Mammary microvascular endothelial cell (primary cell): ENCODE results near the gene MT1A. TPM values are rescaled to one million over a fixed set of nuclear protein-coding genes. Genes with fewer than 3 reads are reported as not detected.

Experiments
- total RNA-seq: library from RNA; depleted of rRNA; stranded (reverse); fragments of >200 nt; gene quantifications from 2 replicates; pipeline ENCODE4 v1.2.3, GENCODE V29; 2015

Gene MT1A
- 14.0 and 20.5 TPM in 2 replicates for total RNA-seq

DNA sequence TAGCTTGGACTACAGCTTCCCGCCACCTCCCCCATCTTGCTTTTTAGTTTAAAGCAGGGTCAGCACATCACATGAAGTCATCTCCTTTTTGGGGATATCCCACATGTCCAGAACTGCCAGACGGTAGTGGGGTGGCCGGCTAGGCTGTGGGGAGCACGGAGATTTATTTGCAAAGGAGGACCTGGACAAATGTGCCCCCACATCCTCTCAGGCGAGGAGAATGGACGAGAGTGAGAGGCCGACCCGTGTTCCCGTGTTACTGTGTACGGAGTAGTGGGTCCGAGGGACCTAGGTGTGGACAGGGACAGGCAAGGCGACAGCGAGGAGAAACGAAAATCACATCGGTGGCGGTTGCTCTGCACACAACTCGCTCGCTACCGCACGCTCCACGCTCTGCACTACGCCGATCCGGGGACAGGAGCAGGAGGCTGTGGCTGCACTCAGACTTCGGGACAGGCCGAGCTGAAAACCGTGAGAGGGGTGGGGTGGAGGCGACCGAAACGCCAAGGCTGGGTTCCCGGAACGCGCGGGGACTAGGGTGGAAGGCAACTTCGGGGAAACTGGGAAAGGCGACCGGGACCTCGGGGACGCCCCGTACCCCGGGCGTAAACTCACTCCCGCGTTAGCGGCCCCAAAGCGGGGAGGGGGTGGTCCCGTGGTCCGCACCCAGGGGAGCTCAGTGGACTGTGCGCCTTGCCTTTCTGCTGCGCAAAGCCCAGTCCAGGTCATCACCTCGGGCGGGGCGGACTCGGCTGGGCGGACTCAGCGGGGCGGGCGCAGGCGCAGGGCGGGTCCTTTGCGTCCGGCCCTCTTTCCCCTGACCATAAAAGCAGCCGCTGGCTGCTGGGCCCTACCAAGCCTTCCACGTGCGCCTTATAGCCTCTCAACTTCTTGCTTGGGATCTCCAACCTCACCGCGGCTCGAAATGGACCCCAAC is at the start of gene MT1A:
Gene MT1A (plus strand): TSS at position 853 of the 937 bp plus-strand sequence. CDS start 73 bp downstream, at position 926.

DNA sequence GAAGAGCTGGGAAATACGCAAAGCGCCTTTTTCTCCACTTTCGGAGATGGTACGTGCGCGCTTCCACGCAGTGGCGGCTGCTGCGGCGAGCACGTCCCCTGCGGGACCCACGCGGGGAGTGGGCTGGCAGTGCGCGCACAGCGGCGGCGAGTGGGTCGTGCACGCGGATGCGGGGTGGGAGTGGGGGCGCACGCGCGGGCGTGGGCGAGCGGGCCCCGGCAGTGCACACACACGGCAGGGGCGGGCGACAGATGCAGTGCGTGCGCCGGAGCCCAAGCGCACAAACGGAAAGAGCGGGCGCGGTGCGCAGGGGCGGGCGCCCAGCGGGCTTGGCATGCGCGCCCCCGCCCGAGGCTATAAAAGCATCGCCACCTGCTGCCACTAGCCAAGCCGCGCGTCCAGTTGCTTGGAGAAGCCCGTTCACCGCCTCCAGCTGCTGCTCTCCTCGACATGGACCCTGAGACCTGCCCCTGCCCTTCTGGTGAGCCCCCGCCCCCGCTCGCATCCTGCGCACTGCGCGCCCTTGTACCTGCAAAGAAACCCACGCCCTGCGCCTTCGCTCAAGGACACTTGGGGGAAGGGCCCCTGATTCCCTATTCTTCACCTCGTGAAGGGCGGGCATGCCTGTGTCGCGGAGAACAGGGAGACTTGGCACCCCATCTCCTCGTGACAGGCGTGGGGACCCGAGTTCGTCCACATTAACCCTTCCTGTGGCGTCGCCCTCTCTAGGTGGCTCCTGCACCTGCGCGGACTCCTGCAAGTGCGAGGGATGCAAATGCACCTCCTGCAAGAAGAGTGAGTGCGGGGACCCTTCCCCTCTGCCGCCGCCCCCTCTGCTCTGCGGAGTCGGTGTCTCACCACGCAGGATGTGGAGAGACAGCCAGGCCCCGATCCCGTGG is 49.1 kb upstream of the MT1A start, which contains the start of gene MT3:
Gene MT3 (plus strand): TSS at position 388 of the 899 bp plus-strand sequence. CDS start 63 bp downstream, at position 451.

DNA sequence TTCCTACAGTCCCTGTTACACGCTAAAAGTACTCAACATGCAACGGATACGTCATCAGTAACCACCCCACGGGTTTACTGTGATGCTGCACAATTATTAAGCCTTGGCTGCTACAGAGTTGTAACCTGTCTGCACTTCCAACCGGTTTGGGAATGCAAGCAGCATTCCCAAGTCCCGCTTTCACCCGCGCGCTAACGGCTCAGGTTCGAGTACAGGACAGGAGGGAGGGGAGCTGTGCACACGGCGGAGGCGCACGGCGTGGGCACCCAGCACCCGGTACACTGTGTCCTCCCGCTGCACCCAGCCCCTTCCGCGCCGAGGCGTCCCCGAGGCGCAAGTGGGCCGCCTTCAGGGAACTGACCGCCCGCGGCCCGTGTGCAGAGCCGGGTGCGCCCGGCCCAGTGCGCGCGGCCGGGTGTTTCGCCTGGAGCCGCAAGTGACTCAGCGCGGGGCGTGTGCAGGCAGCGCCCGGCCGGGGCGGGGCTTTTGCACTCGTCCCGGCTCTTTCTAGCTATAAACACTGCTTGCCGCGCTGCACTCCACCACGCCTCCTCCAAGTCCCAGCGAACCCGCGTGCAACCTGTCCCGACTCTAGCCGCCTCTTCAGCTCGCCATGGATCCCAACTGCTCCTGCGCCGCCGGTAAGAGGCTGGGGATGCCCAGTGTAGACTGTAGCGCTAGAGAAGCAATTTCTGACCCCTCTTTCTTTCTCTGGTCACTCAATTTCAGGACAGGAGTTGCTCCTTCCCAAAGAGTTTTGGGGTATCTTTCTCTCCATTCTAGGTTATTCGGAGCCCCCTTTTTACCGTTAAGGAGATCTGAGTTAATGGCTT is 30.2 kb upstream of the MT1A start, which contains the start of gene MT2A:
Gene MT2A (plus strand): TSS at position 542 of the 833 bp plus-strand sequence. CDS start 72 bp downstream, at position 614.

DNA sequence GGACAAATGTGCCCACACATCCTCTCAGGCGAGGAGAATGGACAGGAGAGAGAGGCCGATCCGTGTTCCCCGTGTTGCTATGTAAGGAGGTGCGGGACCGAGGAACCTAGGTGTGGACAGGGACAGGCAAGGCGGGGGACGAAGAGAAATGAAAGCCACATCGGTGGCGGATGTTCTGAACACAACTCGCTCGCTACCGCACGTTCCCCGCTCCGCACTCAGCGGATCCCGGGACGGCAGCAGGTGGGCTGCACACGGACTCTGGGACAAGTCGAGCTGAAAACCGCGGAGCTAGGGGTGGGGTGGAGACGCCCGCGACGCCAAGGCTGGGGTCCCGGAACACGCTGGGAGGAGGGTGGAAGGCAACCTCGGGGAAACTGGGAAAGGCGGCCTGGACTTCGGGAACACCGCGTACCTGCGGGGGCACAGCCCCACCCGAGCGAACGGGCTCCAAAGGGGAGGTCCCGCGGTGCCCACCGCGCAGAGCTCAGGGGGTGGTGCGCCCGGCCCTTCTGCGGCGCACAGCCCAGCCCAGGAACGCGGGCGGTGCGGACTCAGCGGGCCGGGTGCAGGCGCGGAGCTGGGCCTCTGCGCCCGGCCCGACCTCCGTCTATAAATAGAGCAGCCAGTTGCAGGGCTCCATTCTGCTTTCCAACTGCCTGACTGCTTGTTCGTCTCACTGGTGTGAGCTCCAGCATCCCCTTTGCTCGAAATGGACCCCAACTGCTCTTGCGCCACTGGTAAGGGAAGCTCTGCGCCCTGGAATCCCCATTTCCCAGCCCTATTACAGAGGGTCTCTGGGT is 13.1 kb upstream of the MT1A start, which contains the start of gene MT1E:
Gene MT1E (plus strand): TSS at position 642 of the 803 bp plus-strand sequence. CDS start 71 bp downstream, at position 713.

DNA sequence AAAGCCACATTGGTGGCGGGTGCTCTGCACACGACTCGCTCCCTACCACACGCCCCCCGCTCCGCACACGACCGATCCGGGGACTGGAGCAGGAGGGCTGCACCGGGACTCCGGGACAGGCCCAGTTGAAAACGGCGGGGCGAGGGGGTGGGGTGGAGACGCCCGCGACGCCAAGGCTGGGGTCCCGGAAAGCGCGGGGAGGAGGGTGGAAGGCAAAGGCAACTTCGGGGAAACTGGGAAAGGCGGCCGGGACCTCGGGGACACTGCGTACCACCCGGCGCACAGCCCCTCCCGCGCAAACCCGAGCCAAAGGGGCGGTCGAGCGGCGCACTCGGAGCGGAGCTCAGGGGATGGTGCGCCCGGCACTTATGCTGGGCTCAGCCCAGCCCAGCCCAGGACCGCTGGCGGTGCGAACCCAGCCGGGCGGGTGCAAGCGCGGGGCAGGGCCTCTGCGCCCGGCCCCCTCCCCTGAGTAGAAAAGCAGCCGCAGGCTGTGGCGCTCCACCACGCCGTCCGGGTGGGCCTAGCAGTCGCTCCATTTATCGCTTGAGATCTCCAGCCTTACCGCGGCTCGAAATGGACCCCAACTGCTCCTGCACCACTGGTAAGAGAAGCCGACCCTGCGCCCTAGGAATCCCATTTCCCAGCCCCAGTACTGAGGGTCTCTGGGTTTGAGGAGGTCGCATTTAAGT is 6.2 kb upstream of the MT1A start, which contains the start of gene MT1M:
Gene MT1M (plus strand): TSS at position 504 of the 692 bp plus-strand sequence. CDS start 73 bp downstream, at position 577.

DNA sequence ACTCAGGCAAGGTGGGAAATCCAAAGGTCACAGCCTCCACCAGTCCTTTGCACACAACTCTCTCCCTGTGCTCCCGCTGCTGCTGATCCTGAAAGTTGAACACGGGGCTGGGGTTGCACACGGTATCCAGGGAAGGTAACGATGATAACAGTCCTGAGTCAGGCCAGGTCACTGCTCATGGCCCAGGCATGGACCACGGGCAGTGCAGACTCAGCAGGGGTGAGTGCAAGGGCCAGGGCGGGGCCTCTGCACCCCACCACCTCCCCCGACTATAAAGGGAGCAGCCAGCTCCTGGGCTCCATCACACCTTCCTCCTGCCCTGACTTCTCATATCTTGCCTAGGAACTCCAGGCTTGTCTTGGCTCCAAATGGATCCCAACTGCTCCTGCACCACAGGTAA is 13.1 kb downstream of the MT1A start, which contains the start of gene MT1B:
Gene MT1B (plus strand): TSS at position 301 of the 400 bp plus-strand sequence. CDS start 68 bp downstream, at position 369.

DNA sequence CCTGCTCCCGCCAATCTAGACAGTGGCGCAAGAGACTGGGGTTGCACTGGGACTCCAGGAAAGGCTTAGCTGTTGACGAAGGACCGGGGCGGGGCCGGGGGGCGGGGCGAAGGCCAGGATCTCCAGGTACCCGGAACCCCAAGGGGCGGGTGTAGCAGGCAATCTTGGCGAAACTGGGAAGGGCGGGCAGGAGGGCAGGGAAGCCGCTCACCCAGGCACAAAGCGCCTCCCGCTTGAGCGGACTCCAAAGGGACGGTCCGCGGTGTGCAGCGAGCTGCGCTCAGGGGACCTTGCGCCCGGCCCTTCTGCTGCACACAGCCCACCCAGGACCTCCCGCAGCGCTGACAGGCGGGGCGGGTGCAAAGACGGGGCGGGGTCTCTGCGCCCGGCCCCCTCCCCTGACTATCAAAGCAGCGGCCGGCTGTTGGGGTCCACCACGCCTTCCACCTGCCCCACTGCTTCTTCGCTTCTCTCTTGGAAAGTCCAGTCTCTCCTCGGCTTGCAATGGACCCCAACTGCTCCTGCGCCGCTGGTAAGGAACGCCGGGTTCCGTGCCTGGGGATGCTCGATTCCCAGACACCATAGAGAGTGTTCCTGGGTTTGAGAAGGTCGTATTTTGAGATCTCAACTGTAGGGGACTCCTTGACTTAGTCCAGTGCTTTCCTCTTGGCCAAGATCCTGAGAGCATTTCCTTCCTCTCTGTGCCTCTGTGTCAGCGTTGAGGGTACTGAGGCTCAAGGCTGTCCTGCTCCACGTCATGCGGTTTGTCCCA is 19.3 kb downstream of the MT1A start, which contains the start of gene MT1F:
Gene MT1F (plus strand): TSS at position 405 of the 772 bp plus-strand sequence. CDS start 100 bp downstream, at position 505.

DNA sequence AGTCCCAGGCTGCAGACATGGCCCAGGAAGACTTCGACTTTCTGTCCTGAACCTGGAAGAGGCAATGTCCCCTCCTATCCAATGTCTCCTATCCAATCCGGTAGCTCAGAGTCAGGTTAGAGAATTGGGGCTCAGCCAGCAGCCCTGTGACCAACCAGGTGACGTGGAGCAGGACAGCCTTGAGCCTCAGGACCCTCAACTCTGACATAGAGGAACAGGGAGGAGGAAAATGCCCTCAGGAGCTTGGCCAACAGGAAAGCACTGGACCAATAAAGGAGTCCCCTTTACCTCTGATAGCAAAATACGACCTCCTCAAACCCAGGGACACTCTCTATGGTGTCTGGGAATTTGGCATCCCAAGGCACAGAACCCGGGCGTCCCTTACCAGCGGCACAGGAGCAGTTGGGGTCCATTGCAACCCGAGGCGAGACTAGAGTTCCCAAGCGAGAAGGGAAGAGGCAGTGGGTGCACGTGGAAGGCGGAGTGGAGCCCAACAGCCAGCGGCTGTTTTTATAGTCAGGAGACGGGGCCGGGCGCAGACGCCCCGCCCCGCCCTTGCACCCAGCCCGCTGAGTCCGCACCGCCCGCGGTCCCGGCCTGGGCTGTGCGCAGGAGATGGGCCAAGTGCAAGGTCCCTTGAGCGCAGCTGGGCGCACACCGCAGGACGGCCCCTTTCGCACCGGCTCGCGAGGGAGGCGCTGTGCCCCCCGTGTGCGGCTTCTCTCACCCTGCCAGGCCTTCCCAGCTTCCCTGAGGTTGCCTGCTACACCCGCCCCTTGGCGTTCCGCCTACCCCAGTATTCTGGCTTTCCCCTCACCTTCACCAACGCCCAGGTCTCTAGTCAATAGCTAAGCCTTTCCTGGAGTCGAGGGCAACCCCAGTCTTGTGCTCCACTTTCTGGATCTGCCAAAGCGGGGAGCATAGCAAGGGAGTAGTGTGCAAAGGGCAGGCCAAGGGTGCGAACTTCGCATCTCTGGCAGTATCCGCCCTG is 29.4 kb downstream of the MT1A start, which contains the start of gene MT1G:
Gene MT1G (minus strand): TSS at position 485 of the 991 bp plus-strand sequence. CDS start 72 bp downstream, at position 413.

DNA sequence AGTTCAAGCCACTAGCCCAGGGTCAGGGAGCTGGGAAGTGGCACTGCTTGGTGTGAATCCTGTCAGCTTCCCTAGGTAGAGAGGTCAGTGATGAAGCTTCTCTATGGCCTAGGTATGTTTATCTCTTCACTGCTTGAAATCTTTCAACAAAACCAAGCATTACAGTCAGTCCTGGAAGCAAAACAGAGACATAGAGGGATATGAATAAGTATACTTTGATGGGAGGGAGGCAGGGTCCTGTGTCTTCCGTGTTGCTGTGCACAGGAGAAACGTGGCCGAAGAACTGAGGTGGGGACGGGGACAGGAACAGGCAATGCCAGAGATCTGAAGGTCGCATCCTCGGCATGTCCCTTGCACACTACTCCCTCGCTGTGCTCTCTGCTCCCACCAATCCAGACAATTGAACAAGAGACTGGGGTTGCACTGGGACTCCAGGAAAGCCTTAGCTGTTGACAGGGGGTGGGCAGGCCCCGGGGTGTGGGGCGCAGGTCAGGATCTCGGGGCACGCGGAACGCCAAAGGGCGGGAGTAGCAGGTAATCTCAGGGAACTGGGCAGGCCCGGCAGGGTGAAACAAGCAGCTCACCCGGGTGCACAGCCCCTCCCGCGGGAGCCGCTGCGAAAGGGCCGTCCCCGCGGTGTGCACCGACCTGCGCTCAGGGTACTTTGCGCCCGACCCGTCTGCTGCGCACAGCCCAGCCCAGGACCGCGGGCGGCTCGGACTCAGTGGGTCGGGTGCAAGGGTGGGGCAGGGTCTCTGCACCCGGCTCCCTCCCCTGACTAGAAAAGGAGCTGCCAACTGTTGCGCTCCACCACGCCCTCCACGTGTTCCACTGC is 30.8 kb downstream of the MT1A start, which contains the start of gene MT1H:
Gene MT1H (plus strand): TSS at position 810 of the 835 bp plus-strand sequence. CDS start 71 bp downstream, outside the sequence.

DNA sequence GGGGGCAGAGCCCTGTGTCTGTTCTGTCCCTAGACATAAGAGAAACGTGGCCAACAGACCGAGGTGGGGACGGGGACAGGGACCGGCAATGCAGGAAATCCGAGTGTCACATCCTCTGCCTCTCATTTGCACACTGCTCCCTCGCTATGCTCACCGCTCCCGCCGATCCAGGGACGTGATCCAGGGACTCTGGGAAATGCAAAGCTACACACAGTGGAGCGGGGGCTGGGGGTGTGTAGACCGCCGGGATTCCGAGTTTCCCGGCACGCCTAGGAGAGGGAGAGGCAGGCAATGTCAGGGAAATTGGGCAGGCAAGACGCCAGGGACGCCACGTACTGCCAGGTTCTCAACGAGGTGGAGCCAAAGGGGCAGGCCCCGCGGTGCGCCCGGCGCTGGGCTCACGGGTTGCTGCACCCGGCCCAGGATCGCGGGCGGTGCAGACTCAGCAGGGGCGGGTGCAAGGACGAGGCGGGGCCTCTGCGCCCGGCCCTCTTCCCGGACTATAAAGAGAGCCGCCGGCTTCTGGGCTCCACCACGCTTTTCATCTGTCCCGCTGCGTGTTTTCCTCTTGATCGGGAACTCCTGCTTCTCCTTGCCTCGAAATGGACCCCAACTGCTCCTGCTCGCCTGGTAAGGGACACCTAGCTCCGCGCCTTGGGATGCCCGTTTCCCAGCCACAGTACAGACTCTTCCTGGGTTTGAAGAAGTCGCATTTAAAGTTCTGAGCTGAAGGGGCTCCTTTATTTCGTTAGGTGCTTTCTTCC is 43.7 kb downstream of the MT1A start, which contains the start of gene MT1X:
Gene MT1X (plus strand): TSS at position 532 of the 764 bp plus-strand sequence. CDS start 71 bp downstream, at position 603.

Other genes with a start within 250 kb of the MT1A start
- gene AMFR, start 213.1 kb upstream of the MT1A start, total RNA-seq = 101 and 102 TPM in 2 replicates
- 64.6 and 65.8 TPM in 2 replicates for gene NUDT21, start 187.3 kb upstream of the MT1A start, total RNA-seq
- gene OGFOD1, start 187.1 kb upstream of the MT1A start, total RNA-seq = 51.6 and 54.3 TPM in 2 replicates
- 27.1 and 31.3 TPM in 2 replicates for gene BBS2, start 118.6 kb upstream of the MT1A start, total RNA-seq
- not detected in 2 replicates for gene MT4, start 73.6 kb upstream of the MT1A start, total RNA-seq
- not detected in 2 replicates for gene MT3, start 49.1 kb upstream of the MT1A start, total RNA-seq
- 575 and 702 TPM in 2 replicates for gene MT2A, start 30.1 kb upstream of the MT1A start, total RNA-seq
- gene MT1E, start 12.9 kb upstream of the MT1A start, total RNA-seq = 230 and 306 TPM in 2 replicates
- 4.3 and 13.9 TPM in 2 replicates for gene MT1M, start 6.0 kb upstream of the MT1A start, total RNA-seq
- not detected in 2 replicates for gene MT1B, start 13.2 kb downstream of the MT1A start, total RNA-seq
- gene MT1F, start 19.3 kb downstream of the MT1A start, total RNA-seq = 2.0 and 2.9 TPM in 2 replicates
- 0.60 TPM in 1 of 2 replicates, not detected in the other for gene MT1G, start 29.4 kb downstream of the MT1A start, total RNA-seq
- not detected in 2 replicates for gene MT1H, start 31.1 kb downstream of the MT1A start, total RNA-seq
- gene MT1X, start 43.8 kb downstream of the MT1A start, total RNA-seq = 22.9 and 26.2 TPM in 2 replicates
- 86.7 and 90.3 TPM in 2 replicates for gene NUP93, start 91.5 kb downstream of the MT1A start, total RNA-seq
- 0.20 TPM in 1 of 2 replicates, not detected in the other for gene SLC12A3, start 226.5 kb downstream of the MT1A start, total RNA-seq